ENCODE results near the gene CNEP1R1.
A peak's percentile ranks its signal among the peaks of the same experiment; 100 is the strongest.
"Not testable (repeated sequence)": the region's sequence is repeated elsewhere in the genome, so short reads cannot be mapped to it uniquely, and the experiment has no call there.

The CNEP1R1 gene, protein sequence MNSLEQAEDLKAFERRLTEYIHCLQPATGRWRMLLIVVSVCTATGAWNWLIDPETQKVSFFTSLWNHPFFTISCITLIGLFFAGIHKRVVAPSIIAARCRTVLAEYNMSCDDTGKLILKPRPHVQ

DNA sequence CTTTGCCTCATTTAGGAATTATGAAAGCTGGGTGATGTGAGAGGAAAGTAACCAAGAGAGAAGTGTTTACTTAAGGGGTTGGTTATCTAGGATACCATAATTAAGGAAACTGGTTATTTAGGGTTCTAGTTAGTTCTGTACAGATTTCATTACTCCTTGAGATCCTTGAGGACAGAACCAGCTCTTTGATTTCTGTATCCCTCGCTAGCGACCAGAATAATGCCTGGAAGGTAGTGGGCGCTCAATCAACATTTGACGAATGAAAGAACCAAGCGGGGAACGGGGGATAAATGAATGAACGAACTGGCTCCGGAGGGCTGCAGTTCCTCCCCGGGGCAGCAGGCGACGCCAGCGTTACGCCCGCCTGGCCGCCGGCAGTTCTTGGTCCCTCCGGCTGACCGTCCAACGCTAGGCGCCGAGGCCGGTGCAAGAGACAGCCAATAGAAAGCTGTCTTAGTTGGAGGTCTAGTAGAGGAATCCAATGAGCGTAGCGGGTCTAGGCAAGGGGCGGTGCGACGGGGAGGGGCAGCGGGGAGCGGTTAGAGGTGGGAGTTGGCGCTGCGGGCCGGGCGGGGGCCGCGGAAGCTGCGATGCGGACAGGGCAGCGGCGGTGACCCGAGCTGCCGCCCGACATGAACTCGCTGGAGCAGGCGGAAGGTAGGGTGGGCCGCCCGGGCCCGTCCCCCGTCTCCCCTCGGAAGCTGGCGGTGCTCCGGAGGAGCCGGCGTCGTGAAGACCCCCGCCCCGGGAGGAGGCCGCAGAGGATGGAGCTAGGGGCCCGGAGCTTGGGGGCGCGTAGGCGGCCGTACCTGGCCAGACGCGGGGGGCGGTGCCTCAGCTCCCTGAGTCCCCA is at the start of gene CNEP1R1:
TSS of gene CNEP1R1 (plus strand) at position 542 of the 853 bp plus-strand sequence. CDS start at position 633, 91 bp downstream.
- peak; percentile 86 to 90 for DNase-seq (ENCODE audit: low read depth in 1 of 2, low spot score in 1 of 2)

DNA sequence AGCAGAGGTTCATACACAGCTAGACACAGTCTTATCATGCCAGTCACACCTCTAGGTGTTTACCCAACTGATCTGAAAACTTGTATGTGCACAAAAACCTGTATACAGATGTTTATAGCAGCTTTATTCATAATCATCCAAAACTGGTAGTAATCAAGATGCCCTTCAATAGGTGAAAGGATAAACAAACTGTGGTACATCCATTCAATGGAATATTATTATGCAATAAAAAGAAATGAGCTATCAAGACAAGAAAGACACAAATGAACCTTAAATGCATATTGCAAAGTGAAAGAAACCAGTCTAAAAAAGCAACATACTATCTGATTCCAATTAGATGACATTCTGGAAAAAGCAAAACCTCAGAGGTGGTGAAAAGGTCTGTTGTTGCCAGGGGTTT is 47.6 kb upstream of the CNEP1R1 start:
- no peak for DNase-seq (ENCODE audit: low read depth in 1 of 2, low spot score in 1 of 2)

DNA sequence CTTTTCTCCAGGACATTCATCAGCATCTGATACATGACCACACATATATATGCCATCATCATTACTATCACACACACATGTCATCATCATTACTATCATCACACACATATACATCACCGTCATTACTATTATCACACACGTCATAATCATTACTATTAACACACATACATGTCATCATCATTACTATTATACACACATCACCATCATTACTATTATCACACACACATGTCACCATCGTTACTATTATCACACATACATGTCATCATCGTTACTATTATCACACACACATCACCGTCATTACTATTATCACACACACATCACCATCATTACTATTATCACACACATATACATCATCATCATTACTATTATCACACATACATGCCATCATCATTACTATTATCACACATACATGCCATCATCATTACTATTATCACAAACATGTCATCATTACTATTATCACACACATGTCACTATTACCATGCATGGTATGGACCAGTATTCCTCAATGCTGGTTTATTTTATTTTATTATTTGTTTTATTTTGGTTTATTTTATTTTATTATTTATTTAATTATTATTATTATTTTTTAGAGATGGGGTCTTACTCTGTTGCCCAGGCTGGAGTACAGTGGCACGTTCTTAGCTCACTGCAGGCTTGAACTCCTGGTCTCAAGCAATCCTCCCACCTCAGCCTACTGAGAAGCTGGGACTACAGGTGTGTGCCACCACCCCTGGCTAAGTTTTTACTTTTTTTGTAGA is 46.3 kb upstream of the CNEP1R1 start:
- DNase-seq (ENCODE audit: low read depth in 1 of 2, low spot score in 1 of 2) = no peak

DNA sequence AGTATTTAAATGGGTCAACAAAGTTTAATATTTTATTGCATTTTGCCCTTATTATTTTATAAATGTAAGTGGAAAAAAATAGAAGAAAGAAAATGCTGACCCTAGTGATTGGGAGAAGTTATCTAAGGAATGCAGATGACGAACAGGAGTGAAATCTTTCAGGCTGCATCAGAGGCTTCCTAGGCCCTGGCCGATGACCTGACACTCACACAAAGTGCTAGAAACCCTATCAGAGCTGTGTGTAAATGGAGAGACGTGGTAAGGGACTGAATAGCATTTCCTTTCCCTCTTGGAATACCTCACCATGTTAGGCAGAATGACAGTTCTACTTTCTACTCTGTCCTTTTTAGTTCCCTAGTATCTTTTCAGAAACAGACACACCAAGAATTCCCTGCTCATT is 44.9 kb upstream of the CNEP1R1 start:
- DNase-seq (ENCODE audit: low read depth in 1 of 2, low spot score in 1 of 2) = no peak

DNA sequence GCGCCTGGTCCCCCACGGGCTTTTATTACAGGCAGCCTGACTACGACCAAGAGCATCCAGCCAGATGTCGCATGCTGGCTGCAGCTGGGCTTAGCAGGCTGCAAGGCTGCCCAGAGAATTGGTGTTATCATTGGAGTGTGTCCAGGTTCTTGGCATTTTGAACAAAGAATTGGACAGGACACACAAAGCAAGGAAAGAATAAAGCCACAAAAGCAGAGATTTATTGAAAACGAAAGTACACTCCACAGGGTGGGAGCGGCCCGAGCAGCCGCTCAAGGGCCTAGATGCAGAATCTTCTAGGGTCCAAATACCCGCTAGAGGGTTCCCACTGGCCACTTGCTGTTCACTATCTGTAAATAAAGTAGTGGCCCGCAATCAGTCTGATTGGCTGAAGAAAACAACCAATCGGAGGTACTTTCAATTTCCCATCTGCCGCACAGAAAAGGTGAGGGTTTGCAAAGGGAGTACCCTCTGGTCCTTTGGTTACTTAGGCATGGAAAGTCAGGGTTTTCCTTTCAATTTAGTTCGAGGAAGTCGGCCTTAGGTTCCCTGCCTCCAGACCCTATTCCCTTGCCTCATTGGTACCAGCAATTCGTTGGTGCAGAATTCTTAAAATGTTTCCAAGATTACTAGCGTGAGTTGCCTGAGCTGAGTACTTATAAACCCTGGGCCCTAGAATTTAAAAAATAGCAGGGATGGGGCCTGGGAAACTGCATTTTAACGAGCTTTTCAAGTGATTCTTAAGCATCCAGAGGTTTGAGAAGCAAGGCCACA is 38.5 kb upstream of the CNEP1R1 start:
- no peak for DNase-seq (ENCODE audit: low read depth in 1 of 2, low spot score in 1 of 2)

DNA sequence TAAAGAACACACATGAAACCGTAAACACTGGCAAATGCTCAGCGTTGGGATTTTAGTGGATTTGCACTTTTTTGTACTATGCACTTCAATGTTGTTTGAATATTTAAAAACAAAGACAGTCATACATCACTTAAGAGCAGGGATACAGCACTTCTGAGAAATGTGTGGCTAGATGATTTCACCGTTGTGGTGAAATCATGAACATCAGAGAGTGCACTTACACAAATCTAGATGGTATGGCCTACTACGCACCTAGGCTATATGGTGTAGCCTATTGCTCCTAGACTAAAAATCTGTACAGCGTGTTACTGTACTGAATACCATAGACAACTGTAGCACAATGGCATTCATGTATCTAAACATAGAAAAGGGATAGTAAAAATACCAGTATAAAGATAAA is 37.6 kb upstream of the CNEP1R1 start:
- DNase-seq (ENCODE audit: low read depth in 1 of 2, low spot score in 1 of 2) = no peak

DNA sequence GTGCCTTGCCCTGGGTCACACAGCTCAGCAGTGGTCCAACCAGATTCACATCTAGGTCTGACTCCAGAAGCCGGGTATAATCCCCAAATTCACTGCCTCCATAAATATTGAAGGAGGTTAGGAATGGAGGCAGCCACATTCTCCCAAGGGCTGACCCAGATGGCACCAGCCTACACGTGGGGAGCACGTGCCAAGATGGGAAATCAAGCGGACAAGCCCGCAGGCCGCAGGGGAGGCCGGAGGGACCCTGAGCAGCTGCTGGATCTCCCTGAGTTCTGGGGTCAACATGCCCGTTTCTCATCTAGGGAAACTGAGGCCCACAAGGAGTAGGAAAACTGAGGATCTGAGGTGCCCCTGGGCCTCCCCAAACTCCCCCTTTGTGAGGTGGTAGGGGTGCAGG is 32.2 kb upstream of the CNEP1R1 start:
- no peak for DNase-seq (ENCODE audit: low read depth in 1 of 2, low spot score in 1 of 2)

DNA sequence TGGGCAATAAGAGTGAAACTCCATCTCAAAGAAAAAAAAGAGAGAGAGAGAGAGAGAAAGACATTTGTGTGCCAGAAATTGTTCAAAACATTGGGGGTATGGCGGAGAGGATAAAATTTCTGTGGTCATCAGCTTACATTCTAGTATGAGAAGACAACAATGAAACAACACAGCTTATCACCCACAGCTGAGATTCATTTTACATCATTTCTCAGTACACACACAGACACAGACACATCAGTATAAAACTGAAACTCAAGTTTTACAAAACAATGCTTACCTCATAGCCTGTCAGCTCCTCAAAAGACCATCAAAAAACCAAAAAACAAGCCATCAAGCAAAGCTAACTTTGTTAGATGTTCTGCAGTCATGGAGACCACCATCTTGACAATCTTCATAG is 31.4 kb upstream of the CNEP1R1 start:
- DNase-seq (ENCODE audit: low read depth in 1 of 2, low spot score in 1 of 2) = no peak

DNA sequence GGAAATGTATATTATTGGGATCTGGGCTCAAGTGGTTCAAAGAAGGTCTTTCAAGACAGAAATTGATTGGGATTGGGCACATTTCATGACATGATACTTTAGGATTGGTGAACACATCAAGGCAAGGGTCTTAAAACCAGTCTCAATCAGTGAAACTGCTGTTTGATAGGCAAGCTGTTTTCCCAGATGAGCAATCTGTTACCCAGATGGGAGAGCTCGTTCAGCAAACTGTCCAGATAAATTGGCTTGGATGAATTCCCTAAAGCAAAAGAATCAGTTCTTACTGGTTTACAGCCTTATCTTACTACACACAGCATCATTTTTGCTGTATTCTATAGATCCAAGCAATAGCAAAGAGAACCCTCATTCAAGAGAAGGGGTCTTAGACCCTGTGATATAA is 31.0 kb upstream of the CNEP1R1 start:
- no peak for DNase-seq (ENCODE audit: low read depth in 1 of 2, low spot score in 1 of 2)

DNA sequence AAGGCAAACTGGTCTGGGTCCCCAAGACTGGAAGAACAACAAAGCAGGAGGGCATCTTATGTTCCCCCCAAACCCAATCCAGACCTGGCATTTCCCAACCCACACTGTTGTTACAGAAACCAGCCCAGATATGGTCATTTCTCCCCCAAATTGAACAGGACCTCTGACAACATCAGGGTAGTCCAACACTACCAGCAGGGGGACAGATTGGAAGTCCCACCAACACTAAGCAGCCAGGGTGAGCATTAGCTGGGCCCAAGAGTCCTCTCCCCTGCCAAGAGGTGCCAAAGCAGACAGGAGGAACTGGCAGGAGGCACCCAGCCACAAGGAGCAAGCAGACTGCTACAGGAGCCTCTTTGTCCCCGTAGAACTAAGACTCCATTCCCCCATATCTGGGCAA is 29.3 kb upstream of the CNEP1R1 start:
- no peak for DNase-seq (ENCODE audit: low read depth in 1 of 2, low spot score in 1 of 2)

DNA sequence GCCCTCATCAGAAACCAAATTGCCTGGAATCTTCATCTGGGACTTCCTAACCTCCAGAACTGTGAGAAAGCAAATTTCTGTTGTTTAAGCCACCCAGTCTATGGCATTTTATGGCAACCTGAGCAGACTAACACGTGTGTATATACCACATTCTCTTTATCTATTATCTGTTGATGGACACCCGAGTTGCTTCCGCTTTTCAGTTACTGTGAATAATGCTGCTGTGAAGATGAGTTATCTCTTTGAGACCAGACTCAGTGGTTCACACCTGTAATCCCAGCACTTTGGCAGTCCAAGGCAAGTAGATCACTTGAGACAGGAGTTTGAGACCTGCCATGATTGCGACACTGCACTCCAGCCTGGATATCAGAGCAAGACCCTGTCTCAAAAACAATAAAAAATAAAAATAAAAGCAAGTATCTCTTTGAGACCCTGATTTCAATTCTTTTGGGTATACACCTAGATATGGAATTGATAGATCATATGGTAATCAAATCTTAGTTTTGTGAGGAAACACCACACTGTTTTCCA is 27.2 kb upstream of the CNEP1R1 start:
- DNase-seq (ENCODE audit: low read depth in 1 of 2, low spot score in 1 of 2) = no peak

DNA sequence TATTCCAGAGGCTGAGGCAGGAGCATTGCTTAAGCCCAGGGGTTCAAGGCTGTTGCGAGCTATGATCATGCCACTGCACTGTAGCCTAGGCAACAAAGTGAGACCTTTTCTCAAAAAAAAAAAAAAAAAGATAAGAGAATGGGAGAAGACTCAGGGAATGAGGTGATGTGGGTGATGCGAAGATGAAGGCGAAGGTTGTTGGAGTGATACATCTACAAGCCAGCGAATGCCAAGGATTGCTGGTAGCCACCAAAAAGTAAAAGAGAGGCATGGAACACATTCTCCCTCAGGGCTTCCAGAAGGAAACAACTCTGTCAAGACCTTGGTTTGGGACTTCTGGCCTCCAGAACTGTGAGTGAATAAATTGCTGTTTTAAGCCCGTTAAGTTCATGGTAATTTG is 26.0 kb upstream of the CNEP1R1 start:
- DNase-seq (ENCODE audit: low read depth in 1 of 2, low spot score in 1 of 2) = no peak

DNA sequence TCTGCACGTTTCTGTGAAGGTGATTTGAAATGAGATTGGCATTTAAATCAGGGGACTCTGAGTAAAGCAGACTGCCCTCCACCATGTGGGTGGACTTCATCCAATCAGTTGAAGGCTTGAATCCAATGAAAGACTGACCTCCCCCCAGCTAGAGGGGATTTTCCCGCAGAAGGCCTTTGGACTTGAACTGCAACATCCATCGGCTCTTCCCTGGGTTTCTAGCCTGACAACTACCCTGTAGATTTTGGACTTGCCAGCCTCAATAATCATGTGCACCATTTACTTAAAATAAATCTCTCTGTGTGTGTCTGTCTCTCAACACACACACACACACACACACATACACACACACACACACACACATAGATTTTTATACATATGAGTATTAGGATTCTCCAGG is 23.9 kb upstream of the CNEP1R1 start:
- no peak for DNase-seq (ENCODE audit: low read depth in 1 of 2, low spot score in 1 of 2)

DNA sequence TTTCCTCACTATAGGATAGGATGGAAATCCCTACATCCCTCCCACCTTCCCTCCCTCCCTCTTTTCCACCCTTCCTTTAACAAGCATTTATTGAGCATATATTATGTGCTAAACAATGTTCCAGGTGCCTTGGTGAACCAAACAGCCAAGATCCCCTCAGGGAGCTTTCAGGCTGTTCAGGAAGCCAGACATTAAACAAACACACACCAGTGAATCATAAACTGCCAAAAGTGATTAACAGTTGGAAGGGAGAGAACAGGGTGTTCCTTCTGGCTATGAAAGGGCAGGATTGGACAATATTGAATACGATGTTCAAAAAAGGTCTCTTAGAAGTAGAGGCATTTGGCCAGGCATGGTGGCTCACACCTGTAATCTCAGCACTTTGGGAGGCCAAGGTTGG is 22.8 kb upstream of the CNEP1R1 start:
- DNase-seq (ENCODE audit: low read depth in 1 of 2, low spot score in 1 of 2) = no peak

DNA sequence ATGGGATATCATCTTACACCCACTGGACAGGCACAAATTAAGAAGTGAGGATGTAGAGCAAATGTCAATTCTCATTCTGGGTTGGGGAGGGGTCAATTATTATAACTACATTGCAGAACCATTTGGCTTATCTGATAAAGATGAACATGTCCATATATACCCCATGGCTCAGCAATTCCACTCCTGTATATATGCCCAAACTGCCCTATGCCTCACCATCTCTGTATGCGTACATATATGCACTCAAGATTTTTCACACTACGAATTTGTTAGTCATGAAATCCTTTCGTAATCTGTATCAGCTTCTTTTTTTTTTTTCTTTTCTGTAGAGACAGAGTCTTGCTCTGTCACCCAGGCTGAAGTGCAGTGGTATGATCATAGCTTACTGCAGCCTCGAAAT is 20.8 kb upstream of the CNEP1R1 start:
- no peak for DNase-seq (ENCODE audit: low read depth in 1 of 2, low spot score in 1 of 2)

DNA sequence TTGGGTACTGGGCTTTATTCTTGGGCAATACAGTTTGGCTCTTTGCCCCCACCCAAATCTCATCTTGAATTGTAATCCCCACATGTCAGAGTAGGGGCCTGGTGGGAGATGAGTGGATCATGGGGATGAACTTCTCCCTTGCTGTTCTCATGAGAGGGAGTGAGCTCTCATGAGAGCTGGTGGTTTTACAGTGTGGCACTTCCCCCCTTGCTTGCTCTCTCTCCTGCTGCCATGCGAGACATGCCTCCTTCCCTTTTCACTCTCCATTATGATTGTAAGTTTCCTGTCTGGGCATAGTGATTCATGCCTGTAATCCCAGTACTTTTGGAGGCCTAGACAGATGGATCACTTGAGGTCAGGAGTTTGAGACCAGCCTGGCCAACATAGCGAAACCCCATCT is 18.1 kb upstream of the CNEP1R1 start:
- no peak for DNase-seq (ENCODE audit: low read depth in 1 of 2, low spot score in 1 of 2)

DNA sequence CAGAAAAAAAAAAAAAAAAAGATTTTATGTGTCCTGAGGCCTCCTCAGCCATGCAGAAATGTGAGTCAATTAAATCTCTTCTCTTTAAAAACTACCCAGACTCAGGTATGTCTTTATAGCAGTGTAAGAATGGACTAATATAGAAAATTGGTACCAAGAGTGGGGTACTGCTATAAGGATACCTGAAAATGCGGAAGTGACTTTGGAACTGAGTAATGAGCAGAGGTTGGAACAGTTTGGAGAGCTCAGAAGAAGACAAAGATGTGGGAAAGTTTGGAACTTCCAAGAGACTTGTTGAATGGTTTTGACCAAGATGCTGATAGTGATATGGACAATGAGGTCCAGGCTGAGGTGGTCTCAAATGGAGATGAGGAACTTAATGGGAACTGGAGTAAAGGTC is 17.3 kb upstream of the CNEP1R1 start:
- no peak for DNase-seq (ENCODE audit: low read depth in 1 of 2, low spot score in 1 of 2)

DNA sequence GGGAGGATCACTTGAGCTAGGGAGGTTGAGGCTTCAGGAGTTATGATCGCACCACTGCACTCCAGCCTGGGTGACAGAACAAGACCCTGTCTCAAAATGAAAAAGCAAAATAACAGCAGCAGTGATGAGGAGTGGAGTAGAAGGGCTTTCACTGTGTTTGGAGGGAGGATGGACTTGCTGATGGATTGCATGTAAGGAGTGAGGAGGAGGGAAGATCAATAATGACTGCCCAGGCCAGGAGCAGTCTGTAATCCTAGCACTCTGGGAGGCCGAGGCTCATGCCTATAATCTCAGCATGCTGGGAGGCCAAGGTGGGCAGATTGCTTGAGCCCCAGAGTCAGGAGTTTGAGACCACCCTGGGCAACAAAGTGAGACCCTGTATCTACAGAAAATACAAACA is 14.8 kb upstream of the CNEP1R1 start:
- DNase-seq (ENCODE audit: low read depth in 1 of 2, low spot score in 1 of 2) = no peak

DNA sequence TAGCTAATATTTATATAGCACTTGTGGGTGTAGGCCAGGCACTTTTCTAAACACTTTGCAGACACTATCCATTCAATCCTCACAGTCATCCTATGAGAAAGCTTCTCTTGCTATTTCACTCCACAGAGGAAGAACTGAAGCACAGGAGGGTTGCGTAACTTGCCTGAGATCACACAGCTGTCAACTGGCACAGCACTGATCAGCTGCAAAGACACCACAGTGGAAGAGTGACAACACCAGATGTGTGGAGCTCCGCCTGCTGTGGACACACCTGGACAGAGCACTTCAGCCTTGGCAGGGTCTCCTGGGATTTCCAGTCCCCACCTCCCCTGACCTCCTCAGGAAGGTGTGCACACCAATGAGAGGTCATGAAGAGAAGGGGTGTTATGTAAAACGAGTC is 13.3 kb upstream of the CNEP1R1 start:
- DNase-seq (ENCODE audit: low read depth in 1 of 2, low spot score in 1 of 2) = no peak

DNA sequence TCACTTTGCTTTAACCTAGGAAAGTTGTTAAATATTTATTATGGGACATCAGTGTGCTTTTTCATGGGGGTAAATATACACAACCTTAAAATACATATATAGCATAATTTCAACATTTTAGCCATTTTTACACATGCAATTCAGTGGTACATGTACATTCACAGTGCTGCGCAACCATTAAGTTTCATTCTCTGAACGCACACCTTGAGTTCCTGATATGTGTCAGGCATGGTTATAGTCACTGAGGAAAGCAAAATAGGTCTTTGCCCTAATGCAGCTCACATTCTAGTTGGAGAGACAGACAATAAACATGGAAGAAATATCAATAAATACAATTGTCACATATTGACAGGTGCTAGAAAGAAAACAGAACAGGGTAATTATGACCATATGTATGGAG is 12.8 kb upstream of the CNEP1R1 start:
- DNase-seq (ENCODE audit: low read depth in 1 of 2, low spot score in 1 of 2) = no peak

DNA sequence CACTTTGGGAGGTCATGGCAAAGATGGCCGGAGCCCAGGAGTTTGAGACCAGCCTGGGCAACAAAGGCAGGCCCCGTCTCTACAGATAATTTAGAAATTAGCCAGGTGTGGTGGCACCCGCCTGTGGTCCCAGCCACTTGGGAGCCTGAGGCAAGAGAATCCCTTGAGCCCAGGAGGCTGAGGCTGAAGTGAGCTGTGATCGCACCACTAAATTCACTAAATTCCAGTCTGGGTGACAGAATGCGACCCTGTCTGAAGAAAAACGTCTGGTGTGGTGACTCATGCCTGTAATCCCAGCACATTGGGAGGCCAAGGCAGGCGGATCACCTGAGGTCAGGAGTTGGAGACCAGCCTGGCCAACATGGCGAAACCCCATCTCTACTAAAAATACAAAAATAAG is 10.8 kb upstream of the CNEP1R1 start:
- not testable (repeated sequence) for DNase-seq (ENCODE audit: low read depth in 1 of 2, low spot score in 1 of 2)

All from activated CD4-positive, alpha-beta T cell treated with anti-CD3 and anti-CD28 coated beads, Interleukin-2, amount 50 U/mL, for 24 hours (primary cell).